ENCODE results near the gene CENPE.
A peak's percentile ranks its signal among the peaks of the same experiment; 100 is the strongest.

Gene CENPE

GRCh38 chr4:103076747-103077347 lies 121.3 kb downstream of the CENPE start, which contains the start of gene SLC9B2:
TSS of gene SLC9B2 (minus strand) at chr4:103076761. CDS start at chr4:103067550, 9,211 bp downstream.
- DNase-seq (ENCODE audit: low read depth) = no peak

- peak; percentile 51 for DNase-seq (ENCODE audit: low read depth)
Measured at GRCh38 chr4:103075894-103076746, 122.0 kb downstream of the CENPE start.

- no peak for DNase-seq (ENCODE audit: low read depth)
Measured at GRCh38 chr4:103075435-103075893, 122.7 kb downstream of the CENPE start.

- no peak for DNase-seq (ENCODE audit: low read depth)
Measured at GRCh38 chr4:103074744-103075434, 123.3 kb downstream of the CENPE start.

GRCh38 chr4:103073792-103074438 lies 124.2 kb downstream of the CENPE start:
- DNase-seq (ENCODE audit: low read depth) = no peak

GRCh38 chr4:103067841-103068547 lies 130.1 kb downstream of the CENPE start:
- DNase-seq (ENCODE audit: low read depth) = no peak

- DNase-seq (ENCODE audit: low read depth) = no peak
Measured at GRCh38 chr4:103060453-103061148, 137.5 kb downstream of the CENPE start.
